Measurements from ENCODE around the gene PROSER2.

GRCh38 chr10:11838298-11838852, 15.2 kb downstream of the PROSER2 start:
- TF ChIP-seq, protein P1, sequence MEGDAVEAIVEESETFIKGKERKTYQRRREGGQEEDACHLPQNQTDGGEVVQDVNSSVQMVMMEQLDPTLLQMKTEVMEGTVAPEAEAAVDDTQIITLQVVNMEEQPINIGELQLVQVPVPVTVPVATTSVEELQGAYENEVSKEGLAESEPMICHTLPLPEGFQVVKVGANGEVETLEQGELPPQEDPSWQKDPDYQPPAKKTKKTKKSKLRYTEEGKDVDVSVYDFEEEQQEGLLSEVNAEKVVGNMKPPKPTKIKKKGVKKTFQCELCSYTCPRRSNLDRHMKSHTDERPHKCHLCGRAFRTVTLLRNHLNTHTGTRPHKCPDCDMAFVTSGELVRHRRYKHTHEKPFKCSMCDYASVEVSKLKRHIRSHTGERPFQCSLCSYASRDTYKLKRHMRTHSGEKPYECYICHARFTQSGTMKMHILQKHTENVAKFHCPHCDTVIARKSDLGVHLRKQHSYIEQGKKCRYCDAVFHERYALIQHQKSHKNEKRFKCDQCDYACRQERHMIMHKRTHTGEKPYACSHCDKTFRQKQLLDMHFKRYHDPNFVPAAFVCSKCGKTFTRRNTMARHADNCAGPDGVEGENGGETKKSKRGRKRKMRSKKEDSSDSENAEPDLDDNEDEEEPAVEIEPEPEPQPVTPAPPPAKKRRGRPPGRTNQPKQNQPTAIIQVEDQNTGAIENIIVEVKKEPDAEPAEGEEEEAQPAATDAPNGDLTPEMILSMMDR (IDR thresholded peaks at IDR 0.05; ENCODE audit: insufficient read depth, low read length, poor library complexity, severe bottlenecking) = no peak
- no peak for TF ChIP-seq EZH2phosphoT487 (conservative IDR thresholded peaks at IDR 0.05; ENCODE audit: low read length)
